Aorta (tissue), 5 donors: ENCODE data around the gene FBXL16. TPM values are rescaled to one million over a fixed set of nuclear protein-coding genes. Genes with fewer than 3 reads are reported as not detected.

Source experiments
- ATAC-seq: fragments of 200-7000 bp; cut with Tn5 transposase; one replicate; pipeline ENCODE4 v1.9.1; 2022; ENCODE audit warnings: moderate library complexity; ENCODE audit not compliant: low FRiP score
- DNase-seq, 2 donors: peaks; one replicate each; pipeline ENCODE4 v3.0.0-alpha.2; 2020
- H3K27ac ChIP-seq, 2 donors: one replicate each; pipeline ENCODE4 v1.5.1; 2013; ENCODE audit warnings: low read length in 2 of 2, mild to moderate bottlenecking in 2 of 2, moderate library complexity in 2 of 2, control low read depth in 1 of 2, inconsistent platforms in 1 of 2, low read depth in 1 of 2
- H3K27me3 ChIP-seq, 2 donors: one replicate each; pipeline ENCODE4 v1.6.1; 2013; ENCODE audit warnings: control low read depth in 1 of 2, low read length in 1 of 2, mild to moderate bottlenecking in 1 of 2, moderate library complexity in 1 of 2; ENCODE audit not compliant: insufficient read depth in 2 of 2, control insufficient read depth in 1 of 2
- H3K36me3 ChIP-seq, 2 donors: one replicate each; pipeline ENCODE4 v1.6.1; 2013; ENCODE audit warnings: control low read depth in 1 of 2, low read length in 1 of 2, mild to moderate bottlenecking in 1 of 2; ENCODE audit not compliant: insufficient read depth in 2 of 2, control insufficient read depth in 1 of 2
- H3K4me1 ChIP-seq, 2 donors: one replicate each; pipeline ENCODE4 v1.6.1; 2013; ENCODE audit warnings: low read length in 2 of 2, control low read depth in 1 of 2, mild to moderate bottlenecking in 1 of 2, moderate library complexity in 1 of 2; ENCODE audit not compliant: insufficient read depth in 2 of 2, control insufficient read depth in 1 of 2
- H3K4me3 ChIP-seq, 2 donors: one replicate each; pipeline ENCODE4 v1.5.1; 2013; ENCODE audit warnings: low read length in 2 of 2, control low read depth in 1 of 2, mild to moderate bottlenecking in 1 of 2
- H3K9me3 ChIP-seq: one replicate; pipeline ENCODE4 v1.6.1; 2013; ENCODE audit warnings: mild to moderate bottlenecking, low read length; ENCODE audit not compliant: control insufficient read depth
- WGBS, 2 donors: extraction: QIAGEN DNeasy Blood & Tissue Kit; methylation state at CpG; one replicate each; pipeline ENCODE4 v1.1.7; 2013; 5-methylcytosine and 5-hydroxymethylcytosine counted together
- intact Hi-C, 2 donors: fragments of 100-400 bp; cut with DNase I; formaldehyde crosslinking; loops; one replicate each; pipeline versions ENCODE4 v1.14.2 to v1.15.0; 2022
- polyA plus RNA-seq, 2 donors: library from polyadenylated mRNA; stranded (reverse); fragments of 200-250 nt; gene quantifications; one replicate each; pipeline ENCODE4 v1.2.3, GENCODE V29; 2013
- total RNA-seq, 2 donors: library from RNA; stranded (reverse); fragmentation: NEBNext Ultra II Directional; extraction: Animal tissue kit (Norgen Biotek cat#: 25700); gene quantifications; one replicate each; pipeline ENCODE4 v1.2.1, GENCODE V29; 2021
- donor health status: healthy with polysubstance abuse.
- donor health status: Bipolar disorder and iron deficiency.
- donor health status: DM: no; HTN: no; CAD: no.
- donor health status: DM: no; HTN: no; CAD: no.
- donor health status: DM: yes; HTN: yes; CAD: no.

The FBXL16 gene
- total and polyA plus RNA-seq, 4 donors = 0.16 to 0.18 TPM; not detected in 2

DNA sequence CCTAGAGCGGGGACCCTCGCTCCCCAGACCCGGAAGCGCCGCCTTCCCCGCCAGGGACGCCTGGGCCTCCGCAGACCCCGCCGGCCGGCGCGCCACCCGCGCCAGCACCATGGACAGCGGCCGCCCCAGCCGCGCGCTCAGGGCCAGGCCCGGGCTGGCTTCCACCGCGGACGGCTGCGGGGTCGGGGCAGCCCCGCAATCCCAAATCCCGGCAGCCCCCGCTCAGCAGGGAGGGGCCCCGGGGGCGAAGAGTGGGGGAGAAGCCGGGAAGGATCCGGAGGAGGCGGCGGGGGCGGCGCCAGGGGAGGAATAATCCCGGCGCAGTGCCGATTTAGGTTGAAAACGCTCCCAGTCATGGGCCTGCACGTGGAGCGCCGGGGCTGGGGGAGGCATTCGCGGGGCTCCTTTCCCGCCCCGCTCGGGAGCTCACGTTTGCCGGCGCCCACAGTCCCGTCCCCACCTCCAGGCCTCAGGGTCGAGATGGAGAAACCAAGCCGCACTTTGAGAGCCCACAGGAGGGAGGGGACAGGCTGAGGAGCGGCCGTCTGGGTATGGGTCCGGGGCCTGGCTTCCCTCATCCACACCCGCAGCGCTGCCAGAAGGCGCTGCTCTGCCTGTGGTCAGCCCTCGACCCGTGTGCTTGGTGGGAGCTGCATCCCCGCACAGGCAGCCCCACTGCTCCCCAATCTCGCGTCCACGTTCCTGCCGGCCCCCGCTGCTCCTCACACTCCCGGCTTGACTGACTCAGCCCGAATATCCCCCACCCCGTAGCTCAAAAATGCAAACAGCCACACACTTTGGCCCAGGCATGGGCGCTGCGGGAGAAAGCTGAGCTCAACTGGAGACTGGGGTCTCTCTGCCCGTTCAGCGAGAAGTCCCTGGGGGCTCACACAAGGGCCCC, 4.7 kb downstream of the FBXL16 start:
- Histone ChIP-seq H3K27ac (no peak overlapping the region), H3K4me3 (no peak overlapping the region), H3K4me1 (no peaks in the 10 kb centered on the region), H3K36me3 (no peaks in the 10 kb centered on the region), H3K9me3 (no peaks in the 10 kb centered on the region), H3K27me3 (no peaks in the 10 kb centered on the region)
- DNase-seq = no peak
- peak; percentile 51 for ATAC-seq
- intact Hi-C loops = no loop called here
- WGBS, 2 donors = 4 to 5% methylated on average over 54 to 76 of the region's 76 CpGs

DNA sequence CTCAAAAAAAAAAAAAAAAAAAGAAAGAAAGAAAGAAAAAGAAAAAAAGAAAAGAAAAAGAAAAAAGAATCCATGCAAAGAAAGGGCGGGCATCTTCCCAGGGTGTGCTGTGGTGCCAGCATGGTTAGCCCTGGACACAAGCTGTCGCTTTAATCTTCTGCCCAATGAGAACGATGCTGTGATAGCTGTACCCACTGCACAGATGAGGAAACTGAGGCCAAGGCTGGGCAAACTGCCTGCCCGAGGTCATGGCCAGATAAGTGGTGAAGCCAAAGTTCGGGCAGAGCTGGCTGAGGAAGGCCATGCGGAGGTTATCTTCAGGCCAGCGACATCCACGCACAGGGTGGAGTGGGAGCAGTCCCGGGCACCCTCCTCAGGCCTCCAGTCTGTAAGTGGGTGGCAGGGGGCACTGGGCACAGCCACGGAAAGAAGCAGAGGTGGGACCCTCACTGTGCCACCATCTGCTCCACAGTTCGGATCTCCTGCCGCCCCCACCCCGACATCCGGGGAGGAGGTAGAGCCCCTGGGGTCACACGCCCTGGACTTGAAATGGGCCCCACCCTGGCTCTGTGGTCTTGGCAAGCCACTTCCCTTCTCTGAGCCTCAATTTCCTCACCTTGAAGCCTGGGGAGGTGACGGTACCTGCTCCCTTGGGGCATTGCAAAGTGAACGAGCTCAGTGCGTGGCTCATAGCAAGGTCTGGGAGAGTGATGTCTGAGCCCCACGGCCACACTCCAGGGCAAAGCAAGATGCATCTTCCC, 6.5 kb downstream of the FBXL16 start:
- Histone ChIP-seq H3K4me1 (no peaks in the 10 kb centered on the region), H3K4me3 (no peak overlapping the region), H3K27ac (no peak overlapping the region), H3K27me3 (peaks cover 0 to 2% of the 10 kb centered on the region in 2 donors), H3K9me3 (no peaks in the 10 kb centered on the region), H3K36me3 (no peaks in the 10 kb centered on the region)
- DNase-seq (no peak), ATAC-seq (no peak)
- intact Hi-C loops = no loop called here
- WGBS, 2 donors = 74 to 78% methylated on average over 17 to 19 of the region's 19 CpGs

DNA sequence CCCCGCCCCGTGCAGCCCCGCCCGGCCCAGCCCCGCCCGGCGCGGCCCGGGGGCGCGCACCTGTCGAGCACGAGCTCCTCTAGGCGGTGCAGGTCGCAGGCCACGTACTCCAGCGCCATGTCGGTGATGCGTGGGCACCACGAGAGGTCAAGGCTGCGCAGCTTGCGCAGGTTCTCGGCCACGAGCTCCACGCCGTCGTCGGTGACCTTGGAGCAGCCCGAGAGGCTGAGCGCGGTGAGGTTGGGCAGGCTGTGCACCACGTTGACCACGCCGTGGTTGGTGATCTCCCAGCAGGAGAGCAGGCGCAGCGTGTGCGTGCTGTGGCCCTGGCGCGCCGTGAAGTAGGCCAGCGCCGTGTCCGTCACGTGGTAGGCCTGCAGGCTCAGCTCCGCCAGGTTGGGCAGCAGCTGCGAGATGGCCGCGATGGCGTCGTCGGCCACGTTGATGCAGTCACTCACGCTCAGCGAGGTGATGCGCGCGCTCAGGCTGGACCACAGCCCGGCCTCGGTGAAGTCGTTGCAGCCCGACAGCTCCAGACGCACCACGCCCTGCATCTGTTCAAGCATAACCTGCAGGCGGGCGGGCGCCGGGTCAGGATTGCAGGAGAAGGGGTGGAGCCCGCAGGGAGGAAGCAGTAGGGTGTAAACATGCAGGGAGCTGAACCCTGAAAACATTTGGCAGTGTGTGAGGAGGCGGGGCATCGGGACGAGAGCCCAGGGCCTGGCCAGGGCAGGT, 10.1 kb downstream of the FBXL16 start:
- Histone ChIP-seq H3K9me3 (no peaks in the 10 kb centered on the region), H3K4me1 (no peaks in the 10 kb centered on the region), H3K4me3 (no peak overlapping the region), H3K27ac (no peak overlapping the region), H3K27me3 (peaks cover 0 to 2% of the 10 kb centered on the region in 2 donors), H3K36me3 (no peaks in the 10 kb centered on the region)
- intact Hi-C loops = no loop called here
- 4 to 5% methylated on average over 59 to 71 of the region's 71 CpGs for WGBS, 2 donors
- DNase-seq (no peak), ATAC-seq (no peak)

DNA sequence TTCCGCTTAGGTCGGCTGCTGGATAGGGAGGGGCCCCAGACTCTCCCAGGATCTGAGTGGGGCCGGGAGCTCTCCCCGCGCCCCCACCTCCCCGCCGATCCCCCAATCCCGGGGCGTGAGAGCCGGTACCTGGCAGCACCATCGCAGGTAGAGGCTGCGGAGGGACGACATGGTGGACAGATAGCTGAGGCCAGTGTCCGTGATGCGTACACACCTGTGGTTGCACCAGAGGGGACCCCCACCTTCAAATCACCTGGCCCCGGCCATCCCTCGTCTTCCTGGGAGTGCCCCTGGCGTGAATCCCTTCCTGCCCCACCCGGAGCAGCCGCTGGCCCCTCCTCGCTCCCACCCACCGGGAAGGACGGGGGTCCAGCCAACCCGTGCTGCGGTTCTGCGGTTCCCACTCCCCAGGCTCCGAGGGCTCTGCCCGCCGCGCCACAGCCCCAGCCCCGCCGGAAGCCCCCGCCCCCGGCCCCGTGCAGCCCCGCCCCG, 10.7 kb downstream of the FBXL16 start:
- WGBS, 2 donors = 1 to 2% methylated on average over 24 to 37 of the region's 37 CpGs
- peaks cover 0 to 2% of the 10 kb centered on the region in 2 donors for H3K27me3 ChIP-seq
- H3K27ac ChIP-seq = no peak overlapping the region
- H3K9me3 ChIP-seq = no peaks in the 10 kb centered on the region
- intact Hi-C loops = no loop called here
- H3K36me3 ChIP-seq = no peaks in the 10 kb centered on the region
- no peak for ATAC-seq
- DNase-seq = no peak
- H3K4me1 ChIP-seq = no peaks in the 10 kb centered on the region
- no peak overlapping the region for H3K4me3 ChIP-seq

DNA sequence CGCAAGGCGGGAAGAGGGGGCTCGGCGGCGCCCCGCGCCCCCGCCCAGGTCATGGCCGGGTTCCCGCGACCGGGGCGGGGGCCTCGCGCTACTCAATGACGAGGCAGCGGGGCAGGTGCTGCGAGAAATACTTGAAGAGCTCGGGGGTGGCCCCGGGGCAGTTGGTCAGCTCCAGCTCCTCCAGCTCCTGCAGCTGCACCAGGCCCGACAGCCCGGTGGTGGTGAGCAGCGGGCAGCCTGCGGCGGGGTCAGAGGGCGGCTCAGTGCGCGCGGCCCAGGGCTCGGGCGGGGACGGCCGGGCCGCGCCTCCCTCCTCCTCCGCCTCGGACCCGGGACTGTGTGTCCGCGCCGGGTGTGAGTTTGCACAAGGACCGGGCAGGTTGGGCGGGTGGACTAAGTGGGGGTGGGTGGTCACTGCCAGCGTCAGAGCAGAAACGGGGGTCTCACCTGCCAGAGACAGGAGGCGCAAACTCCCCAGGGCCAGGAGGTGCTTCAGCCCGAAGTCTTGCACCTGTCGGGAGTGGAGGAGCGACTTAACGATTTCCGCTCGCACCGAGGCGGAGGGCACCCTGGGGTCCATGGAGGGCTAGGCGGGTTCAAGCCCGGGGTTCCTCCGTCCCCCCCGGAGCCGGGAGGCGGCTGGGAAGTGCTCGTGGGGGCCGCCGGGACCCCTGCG, 11.3 kb downstream of the FBXL16 start:
- intact Hi-C loops = no loop called here
- Histone ChIP-seq H3K27ac (no peak overlapping the region), H3K4me3 (no peak overlapping the region), H3K27me3 (peaks cover 0 to 2% of the 10 kb centered on the region in 2 donors), H3K4me1 (no peaks in the 10 kb centered on the region), H3K36me3 (no peaks in the 10 kb centered on the region), H3K9me3 (no peaks in the 10 kb centered on the region)
- no peak for ATAC-seq
- WGBS, 2 donors = 1 to 2% methylated on average over 55 to 64 of the region's 64 CpGs
- DNase-seq = no peak

DNA sequence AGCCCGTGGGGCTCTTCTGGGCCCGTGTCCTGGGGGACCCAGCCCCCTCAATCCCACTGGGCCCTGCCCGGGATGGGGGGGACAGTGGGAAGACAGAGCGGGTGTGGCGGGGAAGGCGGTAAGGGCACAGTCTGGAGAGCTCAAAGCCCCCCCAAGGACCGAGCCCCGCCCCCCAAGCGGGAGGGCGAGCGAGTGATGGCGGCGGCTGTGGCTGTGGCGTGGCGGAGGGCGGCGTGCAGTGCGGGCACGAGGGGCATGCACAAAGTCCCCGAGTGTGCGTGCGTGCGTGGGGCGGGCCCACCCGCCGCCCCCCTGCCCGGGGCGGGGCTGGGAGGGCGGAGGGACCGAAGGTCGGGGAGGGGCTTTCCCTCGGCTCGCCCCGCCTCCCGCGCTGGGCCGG, 11.8 kb downstream of the FBXL16 start:
- intact Hi-C loops = no loop called here
- Histone ChIP-seq H3K4me3 (no peak overlapping the region), H3K36me3 (no peaks in the 10 kb centered on the region), H3K9me3 (no peaks in the 10 kb centered on the region), H3K4me1 (no peaks in the 10 kb centered on the region), H3K27me3 (peaks cover 0 to 2% of the 10 kb centered on the region in 2 donors), H3K27ac (no peak overlapping the region)
- DNase-seq (no peak), ATAC-seq (no peak)
- 3% methylated on average over 19 to 37 of the region's 37 CpGs for WGBS, 2 donors

DNA sequence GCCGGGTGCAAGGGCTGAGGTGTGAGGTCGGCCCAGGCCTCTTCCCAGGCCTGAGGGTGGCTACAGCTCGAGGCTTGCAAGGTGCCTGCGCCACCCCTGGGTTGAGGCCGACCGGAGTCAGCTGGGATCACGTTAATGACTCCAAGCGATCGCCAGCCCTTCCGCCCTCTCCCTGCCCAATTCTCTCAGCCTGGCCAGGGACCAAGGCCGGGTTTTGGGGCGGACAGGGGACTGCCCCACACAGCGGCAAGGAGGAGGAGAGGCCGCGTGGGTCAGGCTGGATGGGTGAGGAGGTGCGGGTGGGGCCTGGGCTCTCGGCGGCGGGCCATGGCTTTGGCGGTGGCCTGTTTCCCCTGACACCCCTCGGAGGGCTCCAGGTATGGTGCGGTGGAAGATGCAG, 12.2 kb downstream of the FBXL16 start:
- H3K27ac ChIP-seq = no peak overlapping the region
- H3K36me3 ChIP-seq = no peaks in the 10 kb centered on the region
- ATAC-seq = no peak
- no peak overlapping the region for H3K4me3 ChIP-seq
- H3K27me3 ChIP-seq = peaks cover 0 to 2% of the 10 kb centered on the region in 2 donors
- WGBS, 2 donors = 30 to 36% methylated on average over 22 of the region's 22 CpGs
- intact Hi-C loops = no loop called here
- H3K4me1 ChIP-seq = no peaks in the 10 kb centered on the region
- DNase-seq = no peak
- no peaks in the 10 kb centered on the region for H3K9me3 ChIP-seq
